Body of pancreas (tissue), 4 donors: ENCODE data around the gene MYCBPAP.

Experiments used
- POLR2A ChIP-seq, 3 donors: fragments of 450-650 bp; IDR thresholded peaks; one replicate each; pipeline ENCODE4 v1.6.1; 2016; ENCODE audit warnings: antibody characterized with exemption in 3 of 3, mild to moderate bottlenecking in 2 of 3
- TF ChIP-seq, protein P1 (sequence below), 7 experiments: fragments of 450-650 bp in 4 of 7; fragments of 200-600 bp in 3 of 7; sonication (generic) in 3 of 7; IDR thresholded peaks; one replicate each; pipeline ENCODE4 v1.5.1; 2016 to 2019; ENCODE audit warnings: antibody characterized with exemption in 7 of 7

DNA sequence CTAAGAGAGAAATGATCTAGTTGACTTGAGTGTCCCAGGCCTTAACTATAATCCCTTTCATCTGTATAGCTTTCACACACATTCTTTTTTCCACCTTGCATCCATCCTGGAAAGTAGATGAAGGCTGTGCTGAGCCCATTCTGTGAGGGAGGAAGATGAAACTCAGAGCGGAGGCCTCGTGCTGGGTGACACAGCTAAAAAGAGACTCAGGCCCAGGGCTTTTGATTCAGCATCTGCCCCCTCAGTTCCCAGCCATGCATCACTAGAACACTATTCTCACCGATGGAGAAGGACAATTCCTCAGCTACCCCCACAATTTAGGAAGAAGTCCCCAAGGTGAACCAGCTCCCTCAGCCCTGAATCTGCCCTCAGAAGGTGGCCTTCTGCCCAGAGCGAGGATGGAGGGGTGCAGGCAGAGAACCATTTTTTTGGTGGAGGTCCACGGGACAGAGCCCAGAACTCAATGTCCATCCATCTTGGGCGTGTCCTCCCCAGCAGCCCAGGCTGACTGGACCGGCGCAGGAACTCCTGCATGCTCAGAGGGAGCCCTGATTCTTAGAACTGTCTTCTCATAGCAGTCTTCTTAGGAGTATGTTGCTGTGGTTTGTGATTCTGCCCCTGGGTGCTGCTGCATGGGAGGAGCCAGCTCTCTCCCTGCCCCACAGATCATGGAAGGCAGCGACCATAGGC is 5.8 kb upstream of the MYCBPAP start:
- TF ChIP-seq, protein P1, sequence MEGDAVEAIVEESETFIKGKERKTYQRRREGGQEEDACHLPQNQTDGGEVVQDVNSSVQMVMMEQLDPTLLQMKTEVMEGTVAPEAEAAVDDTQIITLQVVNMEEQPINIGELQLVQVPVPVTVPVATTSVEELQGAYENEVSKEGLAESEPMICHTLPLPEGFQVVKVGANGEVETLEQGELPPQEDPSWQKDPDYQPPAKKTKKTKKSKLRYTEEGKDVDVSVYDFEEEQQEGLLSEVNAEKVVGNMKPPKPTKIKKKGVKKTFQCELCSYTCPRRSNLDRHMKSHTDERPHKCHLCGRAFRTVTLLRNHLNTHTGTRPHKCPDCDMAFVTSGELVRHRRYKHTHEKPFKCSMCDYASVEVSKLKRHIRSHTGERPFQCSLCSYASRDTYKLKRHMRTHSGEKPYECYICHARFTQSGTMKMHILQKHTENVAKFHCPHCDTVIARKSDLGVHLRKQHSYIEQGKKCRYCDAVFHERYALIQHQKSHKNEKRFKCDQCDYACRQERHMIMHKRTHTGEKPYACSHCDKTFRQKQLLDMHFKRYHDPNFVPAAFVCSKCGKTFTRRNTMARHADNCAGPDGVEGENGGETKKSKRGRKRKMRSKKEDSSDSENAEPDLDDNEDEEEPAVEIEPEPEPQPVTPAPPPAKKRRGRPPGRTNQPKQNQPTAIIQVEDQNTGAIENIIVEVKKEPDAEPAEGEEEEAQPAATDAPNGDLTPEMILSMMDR (IDR thresholded peaks at IDR 0.05), result no peak
- TF ChIP-seq POLR2A (IDR thresholded peaks at IDR 0.05), result no peak
